OCI-LY3 (cell line): ENCODE data around the gene SPINK6.
A peak's percentile ranks its signal among the peaks of the same experiment; 100 is the strongest.

Experiments used
- H2AFZ ChIP-seq: fragments of 200-600, 300-600 bp; shearing (Covaris generic); 2 replicates; pipeline ENCODE4 v1.6.0; 2014; ENCODE audit warnings: antibody characterized with exemption, low read depth, low read length
- H3K27ac ChIP-seq: fragments of 200-600, 300-600 bp; sonication (generic); 2 replicates; pipeline ENCODE4 v1.5.1; 2014; ENCODE audit warnings: mild to moderate bottlenecking, low read length, moderate library complexity, mixed read lengths
- H3K27me3 ChIP-seq: fragments of 200-600, 300-600 bp; sonication (generic); 2 replicates; pipeline ENCODE4 v1.6.1; 2014; ENCODE audit warnings: low read depth, low read length, mixed read lengths
- H3K36me3 ChIP-seq: fragments of 200-600, 300-600 bp; sonication (generic); replicated peaks from 2 replicates; pipeline ENCODE3; 2014; ENCODE audit warnings: low read depth, low read length, mixed read lengths
- H3K4me1 ChIP-seq: fragments of 300-600, 200-600 bp; sonication (generic); 2 replicates; pipeline ENCODE4 v1.6.1; 2014; ENCODE audit warnings: low read length, mixed read lengths
- H3K4me2 ChIP-seq: fragments of 200-600, 300-600 bp; sonication (generic); 2 replicates; pipeline ENCODE4 v1.6.1; 2014; ENCODE audit warnings: low read length, mixed read lengths
- H3K4me3 ChIP-seq: fragments of 300-600, 200-600 bp; sonication (generic); 2 replicates; pipeline ENCODE4 v1.5.1; 2014; ENCODE audit warnings: antibody characterized with exemption, mild to moderate bottlenecking, low read length, moderate library complexity
- H3K79me2 ChIP-seq: fragments of 300-600, 200-600 bp; shearing (Covaris generic); 2 replicates; pipeline ENCODE4 v1.6.1; 2014; ENCODE audit warnings: mild to moderate bottlenecking, low read length, mixed read lengths
- H3K9ac ChIP-seq: fragments of 300-600, 200-600 bp; shearing (Covaris generic); 2 replicates; pipeline ENCODE4 v1.6.0; 2014; ENCODE audit warnings: mild to moderate bottlenecking, low read length, moderate library complexity
- H3K9me3 ChIP-seq: fragments of 200-600, 300-600 bp; shearing (Covaris generic); 2 replicates; pipeline ENCODE4 v1.6.1; 2014; ENCODE audit warnings: low read length, mixed read lengths; ENCODE audit not compliant: insufficient read depth
- H4K20me1 ChIP-seq: fragments of 200-600, 300-600 bp; sonication (generic); 2 replicates; pipeline ENCODE4 v1.6.1; 2016; ENCODE audit warnings: low read length, mixed read lengths; ENCODE audit not compliant: insufficient read depth
- CTCF ChIP-seq: fragments of 200-600, 300-600 bp; sonication (generic); IDR thresholded peaks from 2 replicates; pipeline ENCODE4 v1.5.1; 2014; ENCODE audit warnings: antibody characterized with exemption, low read length, low read depth
- EZH2phosphoT487 ChIP-seq: fragments of 200-600 bp; shearing (Covaris generic); IDR thresholded peaks from 2 replicates; pipeline ENCODE4 v1.6.1; 2018; ENCODE audit warnings: antibody characterized with exemption, mixed run types, low read depth

SPINK6 gene

GRCh38 chr5:148193202-148193601, 9.6 kb upstream of the SPINK6 start:
- Histone ChIP-seq H4K20me1 (no peaks in the 10 kb centered on the region), H3K27me3 (no peaks in the 10 kb centered on the region), H3K4me2 (no peak overlapping the region), H3K36me3 (no peaks in the 10 kb centered on the region), H2AFZ (no peak overlapping the region), H3K4me3 (no peak overlapping the region), H3K9me3 (no peaks in the 10 kb centered on the region), H3K79me2 (no peaks in the 10 kb centered on the region), H3K27ac (no peak overlapping the region), H3K9ac (no peak overlapping the region), H3K4me1 (no peaks in the 10 kb centered on the region)
- TF ChIP-seq CTCF (no peak), EZH2phosphoT487 (no peak)

- no peak overlapping the region for H3K9ac ChIP-seq
- no peaks in the 10 kb centered on the region for H3K27me3 ChIP-seq
- H3K36me3 ChIP-seq = no peaks in the 10 kb centered on the region
- H2AFZ ChIP-seq = peak overlapping the region; percentile 73; the same call in 1 of the 2 replicates
- peak overlapping the region; percentile 50 for H3K4me2 ChIP-seq
- H3K79me2 ChIP-seq = no peaks in the 10 kb centered on the region
- 0 out of 2 replicates have a peak, but pooled peaks cover 3% of the 10 kb centered on the region for H3K4me1 ChIP-seq
- H3K4me3 ChIP-seq = peak overlapping the region; percentile 27; the same call in 1 of the 2 replicates
- no peak for TF ChIP-seq EZH2phosphoT487
- TF ChIP-seq CTCF = no peak
- no peaks in the 10 kb centered on the region for H3K9me3 ChIP-seq
- no peak overlapping the region for H3K27ac ChIP-seq
- H4K20me1 ChIP-seq = no peaks in the 10 kb centered on the region
Measured at GRCh38 chr5:148201151-148201550, 1.7 kb upstream of the SPINK6 start.

- Histone ChIP-seq H2AFZ (no peak overlapping the region), H3K9ac (no peak overlapping the region), H3K4me3 (no peak overlapping the region), H3K4me2 (no peak overlapping the region), H3K79me2 (no peaks in the 10 kb centered on the region), H3K27ac (no peak overlapping the region), H3K27me3 (no peaks in the 10 kb centered on the region), H3K4me1 (0 out of 2 replicates have a peak, but pooled peaks cover 3% of the 10 kb centered on the region), H4K20me1 (no peaks in the 10 kb centered on the region), H3K9me3 (no peaks in the 10 kb centered on the region), H3K36me3 (no peaks in the 10 kb centered on the region)
- TF ChIP-seq EZH2phosphoT487 (no peak), CTCF (no peak)
Measured at GRCh38 chr5:148205044-148205806, 2.4 kb downstream of the SPINK6 start.

GRCh38 chr5:148205865-148206264, 3.0 kb downstream of the SPINK6 start:
- TF ChIP-seq EZH2phosphoT487 = no peak
- no peak for TF ChIP-seq CTCF
- Histone ChIP-seq H3K4me2 (no peak overlapping the region), H2AFZ (no peak overlapping the region), H3K4me1 (0 out of 2 replicates have a peak, but pooled peaks cover 3% of the 10 kb centered on the region), H3K4me3 (no peak overlapping the region), H3K9me3 (no peaks in the 10 kb centered on the region), H4K20me1 (no peaks in the 10 kb centered on the region), H3K9ac (no peak overlapping the region), H3K36me3 (no peaks in the 10 kb centered on the region), H3K27ac (no peak overlapping the region), H3K79me2 (no peaks in the 10 kb centered on the region), H3K27me3 (no peaks in the 10 kb centered on the region)
